K562 (cell line): Measurements from ENCODE around the gene SURF4. TPM values are rescaled to one million over a fixed set of nuclear protein-coding genes. Genes with fewer than 3 reads are reported as not detected.
A peak's percentile ranks its signal among the peaks of the same experiment; 100 is the strongest.

Source experiments
- GABPA ChIP-seq: fragments of 200-800 bp; sonication (Bioruptor generic); conservative IDR thresholded peaks from 2 replicates; pipeline ENCODE4 v1.6.1; 2016; ENCODE audit warnings: low read depth, missing genetic modification characterization, missing compliant biosample characterization
- LCOR ChIP-seq: sonication (generic); formaldehyde crosslinking; IDR thresholded peaks from 2 replicates; pipeline ENCODE4 v1.8.0; 2022; ENCODE audit warnings: mild to moderate bottlenecking, missing genetic modification reagents
- MAFG ChIP-seq: fragments of 450-650 bp; conservative IDR thresholded peaks from 2 replicates; pipeline ENCODE4 v1.6.1; 2016; ENCODE audit warnings: missing genetic modification characterization, missing compliant biosample characterization
- MAFK ChIP-seq: IDR thresholded peaks from 2 replicates; pipeline ENCODE4 v1.6.1; 2011; ENCODE audit warnings: low read length, improper control_type of control experiment
- NCOR1 ChIP-seq: fragments of 450-650 bp; IDR thresholded peaks from 2 replicates; pipeline ENCODE4 v1.6.1; 2016; ENCODE audit warnings: mild to moderate bottlenecking, moderate library complexity
- NFATC3 ChIP-seq: fragments of 450-650 bp; IDR thresholded peaks from 2 replicates; pipeline ENCODE4 v1.6.1; 2017; ENCODE audit warnings: mild to moderate bottlenecking
- POLR3G ChIP-seq: IDR thresholded peaks from 2 replicates; pipeline ENCODE4 v1.6.1; 2011; ENCODE audit not compliant: insufficient read length, insufficient replicate concordance; ENCODE audit errors: extremely low read depth
- PRPF4 ChIP-seq: fragments of 200-400 bp; formaldehyde crosslinking; IDR thresholded peaks from one replicate; pipeline ENCODE4 v1.6.1; 2017; ENCODE audit warnings: low read length, low read depth, mild to moderate bottlenecking; ENCODE audit not compliant: insufficient read depth, poor library complexity, severe bottlenecking
- RAD51 ChIP-seq: fragments of 450-650 bp; IDR thresholded peaks from 2 replicates; pipeline ENCODE4 v1.7.1; 2016; ENCODE audit warnings: low read depth, mild to moderate bottlenecking, borderline replicate concordance
- RCOR1 ChIP-seq, 2 experiments: IDR thresholded peaks; 2 replicates each; pipeline ENCODE4 v1.6.1; 2012; ENCODE audit warnings: low read depth in 2 of 2, low read length in 2 of 2, borderline replicate concordance in 1 of 2, improper control_type of control experiment in 1 of 2
- ZNF384 ChIP-seq: IDR thresholded peaks from 2 replicates; pipeline ENCODE4 v1.6.1; 2012; ENCODE audit warnings: low read depth, low read length, improper control_type of control experiment
- ZNF561 ChIP-seq: fragments of 450-650 bp; formaldehyde crosslinking; conservative IDR thresholded peaks from 2 replicates; pipeline ENCODE4 v1.4.0; 2020; ENCODE audit warnings: mild to moderate bottlenecking, moderate library complexity
- ZNF785 ChIP-seq: fragments of 250-450 bp; sonication (Bioruptor Pico); IDR thresholded peaks from 2 replicates; pipeline ENCODE4 v1.4.0; 2020; ENCODE audit warnings: mild to moderate bottlenecking
- polyA plus RNA-seq, 8 experiments: library from polyadenylated mRNA; depleted of rRNA in 4 of 8; stranded (reverse) in 5 of 8; unstranded in 3 of 8; fragments of >200 nt; fragmentation: Nextera tagmentation in 2 of 8; fragmentation: Illumina TruSeq in 1 of 8; extraction: Ambion mirVana in 2 of 8; extraction: Trizol in 1 of 8; gene quantifications; 2 replicates each; pipeline versions ENCODE4 v1.2.1 to v1.2.3, GENCODE V29; 2011 to 2014; ENCODE audit warnings: inconsistent platforms in 1 of 8, missing spikeins in 1 of 8
- total RNA-seq, 7 experiments: library from RNA; depleted of rRNA in 6 of 7; stranded (reverse); fragments of >200 nt in 6 of 7; fragmentation: Illumina TruSeq in 2 of 7; extraction: Trizol in 2 of 7; gene quantifications; 2 replicates each; pipeline versions ENCODE4 v1.2.1 to v1.2.3, GENCODE V29; 2011 to 2021; ENCODE audit warnings: low replicate concordance in 1 of 7
- TF ChIP-seq, protein P1 (sequence below), 2 experiments: fragments of 450-650 bp in 1 of 2; IDR thresholded peaks; 2 replicates each; pipeline ENCODE4 v1.6.1; 2011 to 2017; ENCODE audit warnings: low read depth in 2 of 2, antibody characterized with exemption in 1 of 2, borderline replicate concordance in 1 of 2, low read length in 1 of 2, mild to moderate bottlenecking in 1 of 2, mixed read lengths in 1 of 2; ENCODE audit not compliant: control insufficient read depth in 1 of 2
- TF ChIP-seq, protein P2 (sequence below): IDR thresholded peaks from 2 replicates; pipeline ENCODE4 v1.6.1; 2014; ENCODE audit warnings: antibody characterized with exemption
- TF ChIP-seq, protein P3 (sequence below): sonication (generic); formaldehyde crosslinking; IDR thresholded peaks from 2 replicates; pipeline ENCODE4 v1.8.1; 2022; ENCODE audit warnings: missing genetic modification reagents
- TF ChIP-seq, protein P4 (sequence below): fragments of 250-450 bp; sonication (Bioruptor Pico); IDR thresholded peaks from 2 replicates; pipeline ENCODE4 v1.5.0; 2021; ENCODE audit warnings: mild to moderate bottlenecking, moderate library complexity

The SURF4 gene
- total and polyA plus RNA-seq, 9 of the 15 experiments (the other 6 are each of a cell fraction or from before 2014, with no cell fraction given): 8.4 to 176 (median 130) TPM

DNA sequence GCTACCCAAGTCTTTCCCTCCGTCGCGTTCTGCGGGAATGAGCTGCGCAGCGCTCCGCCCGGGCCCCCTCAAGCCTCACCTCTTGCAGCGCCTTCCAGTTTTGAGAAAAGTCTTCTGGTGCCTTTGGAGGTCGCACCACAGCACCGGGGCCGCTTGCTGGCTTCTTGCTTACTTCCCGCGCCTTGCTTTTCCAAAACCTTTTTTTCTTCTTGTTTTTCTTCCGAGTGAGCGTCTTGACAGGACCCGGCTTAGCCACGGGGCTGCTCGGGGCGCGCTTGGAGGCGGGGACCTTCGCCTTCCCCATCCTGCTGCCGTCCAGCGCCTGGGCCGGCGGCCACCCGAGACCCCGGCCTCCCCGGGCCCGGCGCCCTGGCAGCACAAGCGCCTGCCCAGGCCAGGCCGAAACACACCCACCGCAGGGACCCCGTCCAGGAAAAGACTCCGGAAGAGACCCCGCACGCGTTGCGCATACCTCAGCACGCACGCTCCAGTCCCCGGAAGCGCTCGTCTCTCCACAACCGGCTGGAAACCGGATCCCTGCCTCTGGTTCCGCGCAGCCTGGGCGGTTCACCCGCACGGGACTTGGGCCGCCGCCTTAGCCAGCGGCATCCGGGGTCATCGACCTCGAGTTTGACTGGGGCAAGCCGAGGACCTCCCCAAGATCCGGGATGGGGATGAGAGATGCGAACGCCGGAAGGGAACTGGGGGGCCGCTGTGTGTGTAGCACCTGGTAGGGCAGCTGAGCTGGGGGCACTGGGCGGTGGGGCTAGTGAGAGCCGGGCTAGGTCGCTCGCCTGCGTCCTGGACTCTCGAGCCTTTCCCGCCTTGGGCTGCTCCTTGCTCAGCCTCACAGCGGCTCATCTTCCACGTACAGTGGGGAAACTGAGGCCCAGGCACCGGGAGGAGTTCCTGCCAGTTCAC lies 41.9 kb upstream of the SURF4 start, which contains the start of gene REXO4 (continued):
- TF ChIP-seq PRPF4: no peak
- TF ChIP-seq ZNF785 (CRISPR knock-in tag): no peak
- peak in 1 of 2 experiments; percentile 60; a peak in 2 of 4 replicates for TF ChIP-seq RCOR1 (IDR thresholded peaks at IDR 0.05; ENCODE audit: borderline replicate concordance in 1 of 2, low read depth in 2 of 2, low read length in 2 of 2)
- TF ChIP-seq MAFK: no peak
- TF ChIP-seq NCOR1: peak; percentile 80
- TF ChIP-seq, protein P1, sequence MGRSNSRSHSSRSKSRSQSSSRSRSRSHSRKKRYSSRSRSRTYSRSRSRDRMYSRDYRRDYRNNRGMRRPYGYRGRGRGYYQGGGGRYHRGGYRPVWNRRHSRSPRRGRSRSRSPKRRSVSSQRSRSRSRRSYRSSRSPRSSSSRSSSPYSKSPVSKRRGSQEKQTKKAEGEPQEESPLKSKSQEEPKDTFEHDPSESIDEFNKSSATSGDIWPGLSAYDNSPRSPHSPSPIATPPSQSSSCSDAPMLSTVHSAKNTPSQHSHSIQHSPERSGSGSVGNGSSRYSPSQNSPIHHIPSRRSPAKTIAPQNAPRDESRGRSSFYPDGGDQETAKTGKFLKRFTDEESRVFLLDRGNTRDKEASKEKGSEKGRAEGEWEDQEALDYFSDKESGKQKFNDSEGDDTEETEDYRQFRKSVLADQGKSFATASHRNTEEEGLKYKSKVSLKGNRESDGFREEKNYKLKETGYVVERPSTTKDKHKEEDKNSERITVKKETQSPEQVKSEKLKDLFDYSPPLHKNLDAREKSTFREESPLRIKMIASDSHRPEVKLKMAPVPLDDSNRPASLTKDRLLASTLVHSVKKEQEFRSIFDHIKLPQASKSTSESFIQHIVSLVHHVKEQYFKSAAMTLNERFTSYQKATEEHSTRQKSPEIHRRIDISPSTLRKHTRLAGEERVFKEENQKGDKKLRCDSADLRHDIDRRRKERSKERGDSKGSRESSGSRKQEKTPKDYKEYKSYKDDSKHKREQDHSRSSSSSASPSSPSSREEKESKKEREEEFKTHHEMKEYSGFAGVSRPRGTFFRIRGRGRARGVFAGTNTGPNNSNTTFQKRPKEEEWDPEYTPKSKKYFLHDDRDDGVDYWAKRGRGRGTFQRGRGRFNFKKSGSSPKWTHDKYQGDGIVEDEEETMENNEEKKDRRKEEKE (IDR thresholded peaks at IDR 0.05; ENCODE audit: borderline replicate concordance in 1 of 2, control insufficient read depth in 1 of 2, low read depth in 2 of 2, low read length in 1 of 2): peak in 1 of 2 experiments; percentile 78; a peak in 2 of 4 replicates
- TF ChIP-seq MAFG (tag): no peak
- no peak for TF ChIP-seq ZNF384
- peak; percentile 54; the same call in 1 of the 2 replicates for TF ChIP-seq RAD51
- peak; percentile 95 for TF ChIP-seq LCOR (CRISPR knock-in tag)
- TF ChIP-seq POLR3G: no peak
- peak; percentile 99 for TF ChIP-seq GABPA (tag)
- TF ChIP-seq, protein P2, sequence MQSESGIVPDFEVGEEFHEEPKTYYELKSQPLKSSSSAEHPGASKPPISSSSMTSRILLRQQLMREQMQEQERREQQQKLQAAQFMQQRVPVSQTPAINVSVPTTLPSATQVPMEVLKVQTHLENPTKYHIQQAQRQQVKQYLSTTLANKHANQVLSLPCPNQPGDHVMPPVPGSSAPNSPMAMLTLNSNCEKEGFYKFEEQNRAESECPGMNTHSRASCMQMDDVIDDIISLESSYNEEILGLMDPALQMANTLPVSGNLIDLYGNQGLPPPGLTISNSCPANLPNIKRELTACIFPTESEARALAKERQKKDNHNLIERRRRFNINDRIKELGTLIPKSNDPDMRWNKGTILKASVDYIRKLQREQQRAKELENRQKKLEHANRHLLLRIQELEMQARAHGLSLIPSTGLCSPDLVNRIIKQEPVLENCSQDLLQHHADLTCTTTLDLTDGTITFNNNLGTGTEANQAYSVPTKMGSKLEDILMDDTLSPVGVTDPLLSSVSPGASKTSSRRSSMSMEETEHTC: peak; percentile 79; the same call in 1 of the 2 replicates
- TF ChIP-seq, protein P3, sequence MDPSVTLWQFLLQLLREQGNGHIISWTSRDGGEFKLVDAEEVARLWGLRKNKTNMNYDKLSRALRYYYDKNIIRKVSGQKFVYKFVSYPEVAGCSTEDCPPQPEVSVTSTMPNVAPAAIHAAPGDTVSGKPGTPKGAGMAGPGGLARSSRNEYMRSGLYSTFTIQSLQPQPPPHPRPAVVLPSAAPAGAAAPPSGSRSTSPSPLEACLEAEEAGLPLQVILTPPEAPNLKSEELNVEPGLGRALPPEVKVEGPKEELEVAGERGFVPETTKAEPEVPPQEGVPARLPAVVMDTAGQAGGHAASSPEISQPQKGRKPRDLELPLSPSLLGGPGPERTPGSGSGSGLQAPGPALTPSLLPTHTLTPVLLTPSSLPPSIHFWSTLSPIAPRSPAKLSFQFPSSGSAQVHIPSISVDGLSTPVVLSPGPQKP (CRISPR knock-in tag): no peak
- peak; percentile 82; the same call in 1 of the 2 replicates for TF ChIP-seq NFATC3
- TF ChIP-seq, protein P4, sequence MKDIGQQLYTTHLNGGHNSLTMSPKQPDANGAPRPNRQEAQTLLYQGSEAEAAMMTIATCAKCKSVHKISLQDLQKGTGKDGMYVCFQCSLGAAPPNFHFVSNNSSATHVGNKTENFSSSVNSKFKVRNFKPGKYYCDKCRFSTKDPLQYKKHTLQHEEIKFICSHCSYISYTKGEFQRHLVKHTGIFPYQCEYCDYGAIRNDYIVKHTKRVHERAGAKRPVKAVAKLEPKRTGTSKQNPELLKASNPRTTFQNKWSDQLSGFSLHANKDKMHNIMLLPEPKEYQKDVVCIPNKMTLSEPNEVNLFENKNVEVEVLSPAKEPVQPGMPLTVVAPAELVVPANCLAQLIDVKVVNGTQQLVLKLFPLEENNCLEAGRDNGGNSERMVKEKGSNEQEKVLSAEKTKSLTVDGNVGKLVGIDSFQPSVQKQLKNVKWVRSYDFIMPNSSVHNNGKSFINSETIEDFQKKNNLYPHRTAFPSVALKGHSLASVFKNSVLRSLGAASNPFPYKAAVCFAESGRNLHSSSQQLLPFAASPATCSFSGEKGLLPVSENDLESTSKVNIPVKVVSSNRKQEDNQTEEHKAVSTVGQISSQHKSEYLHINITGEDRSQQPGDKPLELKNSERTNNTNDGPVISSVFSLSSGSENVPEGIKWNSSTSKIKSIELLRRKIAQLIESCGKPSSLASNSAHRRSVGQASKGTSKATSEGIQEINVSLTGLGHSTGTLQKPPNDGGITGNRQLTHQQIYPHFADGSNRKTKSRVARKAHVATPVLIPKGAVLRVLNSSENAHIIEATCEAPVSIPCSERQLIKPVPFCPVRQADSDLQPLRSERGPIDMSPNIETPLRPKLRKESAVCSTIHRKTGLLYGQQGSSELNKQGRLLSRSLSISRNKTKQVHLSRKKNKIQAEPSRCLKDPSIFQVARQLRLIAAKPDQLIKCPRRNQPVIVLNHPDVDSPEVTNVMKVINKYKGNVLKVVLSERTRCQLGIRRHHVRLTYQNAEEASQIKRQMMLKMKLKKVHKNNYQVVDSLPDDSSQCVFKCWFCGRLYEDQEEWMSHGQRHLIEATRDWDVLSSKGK (CRISPR knock-in tag): no peak
- TF ChIP-seq ZNF561 (CRISPR knock-in tag): no peak
